Measurements from ENCODE around the gene GALNT18. TPM values are rescaled to one million over a fixed set of nuclear protein-coding genes. Genes with fewer than 3 reads are reported as not detected.

The GALNT18 gene
- total and polyA plus RNA-seq, 4 donors = 9.8 to 20.1 (median 12.8) TPM

GRCh38 chr11:11629368-11629767, 7.6 kb upstream of the GALNT18 start:
- H3K27me3 ChIP-seq (ENCODE audit: control insufficient read depth, insufficient read depth, low read length) = no peaks in the 10 kb centered on the region
- 52% methylated on average over 3 of the region's 8 CpGs for WGBS (ENCODE audit: insufficient coverage)
- H3K9me3 ChIP-seq (ENCODE audit: control insufficient read depth, insufficient read depth, low read length) = no peaks in the 10 kb centered on the region
- no peak overlapping the region for H3K4me3 ChIP-seq (ENCODE audit: low read depth, low read length)
- no peak overlapping the region for H3K27ac ChIP-seq (ENCODE audit: low read depth, low read length)
- no peaks in the 10 kb centered on the region for H3K4me1 ChIP-seq (ENCODE audit: control insufficient read depth, insufficient read depth, low read length)
- no peaks in the 10 kb centered on the region for H3K36me3 ChIP-seq (ENCODE audit: control insufficient read depth, insufficient read depth, low read length)
- DNase-seq (ENCODE audit: low read depth in 4 of 6, low spot score in 6 of 6) = peak in 1 of 6 donors; percentile 86

- no peak overlapping the region for H3K4me3 ChIP-seq (ENCODE audit: low read depth, low read length)
- no peaks in the 10 kb centered on the region for H3K27me3 ChIP-seq (ENCODE audit: control insufficient read depth, insufficient read depth, low read length)
- H3K9me3 ChIP-seq (ENCODE audit: control insufficient read depth, insufficient read depth, low read length) = no peaks in the 10 kb centered on the region
- H3K4me1 ChIP-seq (ENCODE audit: control insufficient read depth, insufficient read depth, low read length) = no peaks in the 10 kb centered on the region
- no peaks in the 10 kb centered on the region for H3K36me3 ChIP-seq (ENCODE audit: control insufficient read depth, insufficient read depth, low read length)
- H3K27ac ChIP-seq (ENCODE audit: low read depth, low read length) = no peak overlapping the region
- no CpG with 5 or more reads among the region's 4 CpGs for WGBS (ENCODE audit: insufficient coverage)
- no peak for DNase-seq (ENCODE audit: low read depth in 4 of 6, low spot score in 6 of 6)
Measured at GRCh38 chr11:11628651-11629050, 6.8 kb upstream of the GALNT18 start.

GRCh38 chr11:11626128-11626527, 4.3 kb upstream of the GALNT18 start:
- no peak overlapping the region for H3K4me3 ChIP-seq (ENCODE audit: low read depth, low read length)
- H3K36me3 ChIP-seq (ENCODE audit: control insufficient read depth, insufficient read depth, low read length) = no peaks in the 10 kb centered on the region
- peaks cover 2% of the 10 kb centered on the region for H3K27me3 ChIP-seq (ENCODE audit: control insufficient read depth, insufficient read depth, low read length)
- H3K27ac ChIP-seq (ENCODE audit: low read depth, low read length) = no peak overlapping the region
- H3K9me3 ChIP-seq (ENCODE audit: control insufficient read depth, insufficient read depth, low read length) = no peaks in the 10 kb centered on the region
- peaks cover 10% of the 10 kb centered on the region for H3K4me1 ChIP-seq (ENCODE audit: control insufficient read depth, insufficient read depth, low read length)
- DNase-seq (ENCODE audit: low read depth in 4 of 6, low spot score in 6 of 6) = no peak
- 100% methylated on average over 1 of the region's 1 CpG for WGBS (ENCODE audit: insufficient coverage)

GRCh38 chr11:11624926-11625325, 3.1 kb upstream of the GALNT18 start:
- H3K36me3 ChIP-seq (ENCODE audit: control insufficient read depth, insufficient read depth, low read length) = no peaks in the 10 kb centered on the region
- DNase-seq (ENCODE audit: low read depth in 4 of 6, low spot score in 6 of 6) = no peak
- no peaks in the 10 kb centered on the region for H3K9me3 ChIP-seq (ENCODE audit: control insufficient read depth, insufficient read depth, low read length)
- no peak overlapping the region for H3K27ac ChIP-seq (ENCODE audit: low read depth, low read length)
- H3K4me3 ChIP-seq (ENCODE audit: low read depth, low read length) = no peak overlapping the region
- peaks cover 22% of the 10 kb centered on the region for H3K4me1 ChIP-seq (ENCODE audit: control insufficient read depth, insufficient read depth, low read length)
- no CpG with 5 or more reads among the region's 4 CpGs for WGBS (ENCODE audit: insufficient coverage)
- peaks cover 12% of the 10 kb centered on the region for H3K27me3 ChIP-seq (ENCODE audit: control insufficient read depth, insufficient read depth, low read length)

- Histone ChIP-seq H3K27ac (ENCODE audit: low read depth, low read length) (no peak overlapping the region), H3K4me1 (ENCODE audit: control insufficient read depth, insufficient read depth, low read length) (peaks cover 26% of the 10 kb centered on the region), H3K27me3 (ENCODE audit: control insufficient read depth, insufficient read depth, low read length) (peaks cover 19% of the 10 kb centered on the region), H3K36me3 (ENCODE audit: control insufficient read depth, insufficient read depth, low read length) (no peaks in the 10 kb centered on the region), H3K9me3 (ENCODE audit: control insufficient read depth, insufficient read depth, low read length) (no peaks in the 10 kb centered on the region), H3K4me3 (ENCODE audit: low read depth, low read length) (no peak overlapping the region)
- WGBS (ENCODE audit: insufficient coverage) = 100% methylated on average over 1 of the region's 3 CpGs
- DNase-seq (ENCODE audit: low read depth in 4 of 6, low spot score in 6 of 6) = peak in 1 of 6 donors; percentile 55
Measured at GRCh38 chr11:11624204-11624603, 2.4 kb upstream of the GALNT18 start.

GRCh38 chr11:11622772-11623171, 967 bp upstream of the GALNT18 start:
- no peak for DNase-seq (ENCODE audit: low read depth in 4 of 6, low spot score in 6 of 6)
- H3K36me3 ChIP-seq (ENCODE audit: control insufficient read depth, insufficient read depth, low read length) = no peaks in the 10 kb centered on the region
- no peak overlapping the region for H3K4me3 ChIP-seq (ENCODE audit: low read depth, low read length)
- H3K27me3 ChIP-seq (ENCODE audit: control insufficient read depth, insufficient read depth, low read length) = peaks cover 23% of the 10 kb centered on the region
- H3K27ac ChIP-seq (ENCODE audit: low read depth, low read length) = no peak overlapping the region
- WGBS (ENCODE audit: insufficient coverage) = 44% methylated on average over 4 of the region's 5 CpGs
- no peaks in the 10 kb centered on the region for H3K9me3 ChIP-seq (ENCODE audit: control insufficient read depth, insufficient read depth, low read length)
- peaks cover 26% of the 10 kb centered on the region for H3K4me1 ChIP-seq (ENCODE audit: control insufficient read depth, insufficient read depth, low read length)

DNA sequence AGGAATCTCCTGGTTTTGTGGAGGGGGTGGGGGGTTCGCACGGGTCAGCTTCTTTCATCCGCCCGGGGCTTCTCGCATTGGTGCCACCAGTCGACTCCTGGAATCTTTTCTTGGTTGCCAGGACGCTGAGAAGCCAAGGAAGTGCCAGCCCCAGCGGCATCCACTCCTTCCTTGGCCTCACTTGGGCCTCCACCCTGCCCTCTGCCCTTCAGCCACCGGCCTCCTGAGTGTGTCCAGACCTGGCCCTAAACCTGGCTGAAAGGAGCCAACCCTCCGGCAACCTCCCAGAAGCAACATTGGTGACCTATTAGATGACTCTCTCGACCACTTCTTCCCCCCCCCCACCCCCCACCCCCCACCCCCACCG, 518 bp upstream of the GALNT18 start:
- peak overlapping the region; percentile 16 for H3K27ac ChIP-seq (ENCODE audit: low read depth, low read length)
- 3% methylated on average over 8 of the region's 12 CpGs for WGBS (ENCODE audit: insufficient coverage)

DNA sequence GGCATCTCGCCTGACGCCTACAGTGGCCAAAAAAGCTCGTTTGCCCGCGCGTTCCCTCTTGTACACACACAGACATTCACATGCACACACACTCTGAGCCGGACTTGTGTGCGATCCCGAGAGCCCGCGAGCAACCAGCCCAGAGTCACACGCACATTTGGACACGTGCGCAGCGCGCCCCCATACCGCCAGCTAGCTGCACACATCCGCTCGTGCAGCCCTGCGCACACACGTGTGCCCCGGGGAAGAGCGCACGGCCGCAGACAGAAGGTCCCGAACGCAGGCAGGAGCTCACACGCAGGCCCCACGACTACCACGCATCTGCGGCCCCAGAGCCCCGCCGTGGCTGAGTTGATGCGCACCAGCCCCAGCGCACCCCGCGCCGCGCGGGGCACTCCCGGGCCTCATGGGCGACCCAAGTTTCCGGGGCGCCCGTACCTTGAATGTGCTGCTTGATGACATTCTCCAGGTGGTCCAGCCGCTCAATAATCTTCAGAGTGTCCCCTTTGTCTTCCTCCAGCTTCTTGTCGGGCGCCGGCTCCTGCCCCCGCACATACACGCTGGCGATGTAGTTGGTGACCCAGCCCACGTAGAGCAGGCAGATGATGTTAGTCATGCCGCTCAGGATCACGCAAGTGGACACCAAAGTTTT, 758 bp downstream of the GALNT18 start:
- DNase-seq (ENCODE audit: low read depth in 4 of 6, low spot score in 6 of 6) = peak in 3 of 6 donors; percentile 36 to 86 (median 84)
- Histone ChIP-seq H3K4me3 (ENCODE audit: low read depth, low read length) (peak overlapping the region; percentile 77), H3K27me3 (ENCODE audit: control insufficient read depth, insufficient read depth, low read length) (peaks cover 23% of the 10 kb centered on the region), H3K4me1 (ENCODE audit: control insufficient read depth, insufficient read depth, low read length) (peaks cover 26% of the 10 kb centered on the region), H3K36me3 (ENCODE audit: control insufficient read depth, insufficient read depth, low read length) (no peaks in the 10 kb centered on the region), H3K27ac (ENCODE audit: low read depth, low read length) (no peak overlapping the region), H3K9me3 (ENCODE audit: control insufficient read depth, insufficient read depth, low read length) (no peaks in the 10 kb centered on the region)
- WGBS (ENCODE audit: insufficient coverage) = under 1% methylated on average over 55 of the region's 55 CpGs

More for the DNA sequence above, 518 bp upstream of the GALNT18 start:
- no peak for DNase-seq (ENCODE audit: low read depth in 4 of 6, low spot score in 6 of 6)
- Histone ChIP-seq H3K9me3 (ENCODE audit: control insufficient read depth, insufficient read depth, low read length) (no peaks in the 10 kb centered on the region), H3K4me1 (ENCODE audit: control insufficient read depth, insufficient read depth, low read length) (peaks cover 26% of the 10 kb centered on the region), H3K4me3 (ENCODE audit: low read depth, low read length) (peak overlapping the region; percentile 41), H3K27me3 (ENCODE audit: control insufficient read depth, insufficient read depth, low read length) (peaks cover 23% of the 10 kb centered on the region), H3K36me3 (ENCODE audit: control insufficient read depth, insufficient read depth, low read length) (no peaks in the 10 kb centered on the region)

- peak overlapping the region; percentile 77 for H3K4me3 ChIP-seq (ENCODE audit: low read depth, low read length)
- H3K36me3 ChIP-seq (ENCODE audit: control insufficient read depth, insufficient read depth, low read length) = no peaks in the 10 kb centered on the region
- peaks cover 23% of the 10 kb centered on the region for H3K27me3 ChIP-seq (ENCODE audit: control insufficient read depth, insufficient read depth, low read length)
- H3K9me3 ChIP-seq (ENCODE audit: control insufficient read depth, insufficient read depth, low read length) = no peaks in the 10 kb centered on the region
- H3K27ac ChIP-seq (ENCODE audit: low read depth, low read length) = no peak overlapping the region
- peaks cover 26% of the 10 kb centered on the region for H3K4me1 ChIP-seq (ENCODE audit: control insufficient read depth, insufficient read depth, low read length)
- DNase-seq (ENCODE audit: low read depth in 4 of 6, low spot score in 6 of 6) = peak in 2 of 6 donors; percentile 57 to 62
- WGBS (ENCODE audit: insufficient coverage) = 7% methylated on average over 30 of the region's 48 CpGs
Measured at GRCh38 chr11:11620173-11620920, 1.5 kb downstream of the GALNT18 start.

DNA sequence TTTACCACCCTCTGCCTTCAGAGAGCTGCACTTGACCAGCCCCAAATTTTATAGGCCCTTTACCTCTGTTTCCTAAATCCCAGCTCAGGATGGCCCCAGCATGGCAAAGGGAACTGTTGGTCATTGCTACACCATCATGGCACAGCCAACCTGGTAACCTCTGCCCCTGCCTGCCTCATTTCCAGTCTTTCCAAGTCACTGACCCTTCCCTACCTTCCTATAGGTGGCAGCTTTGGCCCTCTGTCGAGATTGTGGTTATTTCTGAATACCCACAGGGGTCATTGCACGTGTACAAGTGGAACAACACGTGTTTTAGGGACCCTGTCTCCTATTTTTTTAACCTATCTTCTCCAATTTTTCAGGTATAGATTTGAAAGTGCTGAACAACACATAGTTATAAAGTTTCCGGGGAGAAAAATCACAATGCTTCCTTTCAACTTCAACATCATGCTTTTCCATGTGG, 2.8 kb downstream of the GALNT18 start:
- WGBS (ENCODE audit: insufficient coverage) = 83% methylated on average over 1 of the region's 4 CpGs
- H3K4me3 ChIP-seq (ENCODE audit: low read depth, low read length) = no peak overlapping the region
- no peak for DNase-seq (ENCODE audit: low read depth in 4 of 6, low spot score in 6 of 6)
- no peak overlapping the region for H3K27ac ChIP-seq (ENCODE audit: low read depth, low read length)
- H3K27me3 ChIP-seq (ENCODE audit: control insufficient read depth, insufficient read depth, low read length) = peaks cover 23% of the 10 kb centered on the region
- no peaks in the 10 kb centered on the region for H3K36me3 ChIP-seq (ENCODE audit: control insufficient read depth, insufficient read depth, low read length)
- peaks cover 26% of the 10 kb centered on the region for H3K4me1 ChIP-seq (ENCODE audit: control insufficient read depth, insufficient read depth, low read length)
- no peaks in the 10 kb centered on the region for H3K9me3 ChIP-seq (ENCODE audit: control insufficient read depth, insufficient read depth, low read length)

Data from spinal cord (tissue), 10 donors.